Skeletal muscle tissue (tissue), 4 donors: ENCODE measurements around the gene RAD9B. TPM values are rescaled to one million over a fixed set of nuclear protein-coding genes. Genes with fewer than 3 reads are reported as not detected.
A peak's percentile ranks its signal among the peaks of the same experiment; 100 is the strongest.
"Not testable (repeated sequence)": the region's sequence is repeated elsewhere in the genome, so short reads cannot be mapped to it uniquely, and the experiment has no call there.

Experiments
- H3K27ac ChIP-seq: one replicate; pipeline ENCODE4 v1.7.0; 2013; ENCODE audit warnings: mild to moderate bottlenecking, low read depth, low read length, inconsistent platforms
- H3K27me3 ChIP-seq, 3 donors: one replicate each; pipeline ENCODE4 v1.7.0; 2013; ENCODE audit warnings: low read length in 3 of 3; ENCODE audit not compliant: control insufficient read depth in 3 of 3, insufficient read depth in 3 of 3
- H3K36me3 ChIP-seq, 3 donors: one replicate each; pipeline ENCODE4 v1.7.0; 2013; ENCODE audit warnings: low read length in 3 of 3; ENCODE audit not compliant: control insufficient read depth in 3 of 3, insufficient read depth in 3 of 3
- H3K4me1 ChIP-seq, 3 donors: one replicate each; pipeline ENCODE4 v1.7.0; 2013; ENCODE audit warnings: low read length in 3 of 3, mild to moderate bottlenecking in 3 of 3; ENCODE audit not compliant: control insufficient read depth in 3 of 3, insufficient read depth in 3 of 3
- H3K4me3 ChIP-seq, 3 donors: one replicate each; pipeline ENCODE4 v1.7.0; 2013; ENCODE audit warnings: low read length in 3 of 3
- H3K9ac ChIP-seq, 3 donors: one replicate each; pipeline ENCODE4 v1.7.0; 2013; ENCODE audit warnings: low read length in 3 of 3, mild to moderate bottlenecking in 3 of 3, moderate library complexity in 2 of 3, low read depth in 1 of 3
- H3K9me3 ChIP-seq, 3 donors: one replicate each; pipeline ENCODE4 v1.7.0; 2013; ENCODE audit warnings: low read length in 3 of 3; ENCODE audit not compliant: control insufficient read depth in 3 of 3
- total RNA-seq: library from RNA; depleted of rRNA; stranded (reverse); fragments of >200 nt; gene quantifications from one replicate; pipeline ENCODE4 v1.2.3, GENCODE V29; 2014
- donor health status: Osteomylitis.

Gene RAD9B
- total RNA-seq, 1 donor from 2014 or later: 1.6 TPM

GRCh38 chr12:110475426-110475825 is 26.7 kb upstream of the RAD9B start:
- H3K9ac ChIP-seq: no peak overlapping the region
- H3K4me3 ChIP-seq: no peak overlapping the region
- H3K27ac ChIP-seq: no peak overlapping the region
- H3K27me3 ChIP-seq: no peaks in the 10 kb centered on the region
- H3K4me1 ChIP-seq: no peaks in the 10 kb centered on the region
- H3K36me3 ChIP-seq: no peaks in the 10 kb centered on the region
- no peaks in the 10 kb centered on the region for H3K9me3 ChIP-seq

GRCh38 chr12:110498984-110499706 is 3.0 kb upstream of the RAD9B start:
- peak overlapping the region in 1 of 3 donors; percentile 20 for H3K9ac ChIP-seq
- no peak overlapping the region for H3K4me3 ChIP-seq
- no peaks in the 10 kb centered on the region for H3K27me3 ChIP-seq
- H3K27ac ChIP-seq: no peak overlapping the region
- no peaks in the 10 kb centered on the region for H3K9me3 ChIP-seq
- H3K4me1 ChIP-seq: peaks cover 16 to 27% (median 26%) of the 10 kb centered on the region in 3 donors
- H3K36me3 ChIP-seq: peaks cover 0 to 14% (median 5%) of the 10 kb centered on the region in 3 donors

DNA sequence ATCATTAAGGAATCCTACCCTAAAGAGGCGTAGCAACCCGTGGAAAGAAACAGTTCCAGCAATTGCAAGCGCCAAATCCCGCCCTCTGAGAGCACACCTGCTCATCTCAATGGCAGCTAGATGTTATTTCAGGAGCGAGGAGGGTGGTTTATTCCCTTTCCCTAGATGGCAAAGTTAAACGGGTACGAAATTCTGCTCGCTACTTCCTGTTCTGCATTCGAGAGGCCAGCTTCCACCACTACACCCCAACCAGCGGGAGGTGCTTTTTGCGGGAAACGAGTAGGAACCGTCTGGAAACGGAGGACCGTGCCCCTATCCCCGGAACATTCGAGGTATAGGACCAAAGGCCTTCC is 756 bp upstream of the RAD9B start:
- H3K27me3 ChIP-seq: no peaks in the 10 kb centered on the region
- H3K36me3 ChIP-seq: peaks cover 0 to 5% (median 0%) of the 10 kb centered on the region in 3 donors
- H3K9ac ChIP-seq: peak overlapping the region; percentile 92 to 99 (median 98)
- peak overlapping the region; percentile 94 for H3K27ac ChIP-seq
- H3K9me3 ChIP-seq: no peaks in the 10 kb centered on the region
- H3K4me3 ChIP-seq: peak overlapping the region; percentile 94 to 98 (median 96)
- H3K4me1 ChIP-seq: peaks cover 16 to 27% (median 26%) of the 10 kb centered on the region in 3 donors

GRCh38 chr12:110503432-110503831 is 1.3 kb downstream of the RAD9B start:
- Histone ChIP-seq H3K4me1 (peaks cover 14 to 27% (median 23%) of the 10 kb centered on the region in 3 donors), H3K36me3 (peaks cover 0 to 5% (median 0%) of the 10 kb centered on the region in 3 donors), H3K9ac (no peak overlapping the region), H3K27ac (no peak overlapping the region), H3K27me3 (no peaks in the 10 kb centered on the region), H3K4me3 (no peak overlapping the region), H3K9me3 (no peaks in the 10 kb centered on the region)

DNA sequence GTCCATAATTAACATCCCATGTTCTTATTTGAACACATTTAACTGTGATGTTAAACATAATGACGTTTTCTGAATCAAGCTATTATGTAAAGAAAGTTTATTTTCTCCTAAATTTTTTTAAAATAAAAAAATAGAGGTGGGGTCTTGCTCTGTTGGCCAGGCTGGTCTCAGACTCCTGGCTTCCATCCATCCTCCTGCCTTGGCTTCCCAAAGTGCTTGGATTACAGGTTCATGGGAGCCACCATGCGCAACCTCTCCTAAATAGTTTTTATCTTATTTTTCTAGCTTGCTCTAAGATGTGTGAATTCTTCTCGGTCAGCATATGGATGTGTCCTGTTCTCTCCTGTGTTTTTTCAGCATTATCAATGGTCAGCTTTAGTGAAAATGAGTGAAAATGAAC is 3.2 kb downstream of the RAD9B start:
- H3K4me1 ChIP-seq: peaks cover 12 to 18% (median 15%) of the 10 kb centered on the region in 3 donors
- H3K4me3 ChIP-seq: no peak overlapping the region
- H3K27me3 ChIP-seq: no peaks in the 10 kb centered on the region
- no peaks in the 10 kb centered on the region for H3K9me3 ChIP-seq
- H3K27ac ChIP-seq: no peak overlapping the region
- H3K36me3 ChIP-seq: peaks cover 0 to 5% (median 0%) of the 10 kb centered on the region in 3 donors
- no peak overlapping the region for H3K9ac ChIP-seq

DNA sequence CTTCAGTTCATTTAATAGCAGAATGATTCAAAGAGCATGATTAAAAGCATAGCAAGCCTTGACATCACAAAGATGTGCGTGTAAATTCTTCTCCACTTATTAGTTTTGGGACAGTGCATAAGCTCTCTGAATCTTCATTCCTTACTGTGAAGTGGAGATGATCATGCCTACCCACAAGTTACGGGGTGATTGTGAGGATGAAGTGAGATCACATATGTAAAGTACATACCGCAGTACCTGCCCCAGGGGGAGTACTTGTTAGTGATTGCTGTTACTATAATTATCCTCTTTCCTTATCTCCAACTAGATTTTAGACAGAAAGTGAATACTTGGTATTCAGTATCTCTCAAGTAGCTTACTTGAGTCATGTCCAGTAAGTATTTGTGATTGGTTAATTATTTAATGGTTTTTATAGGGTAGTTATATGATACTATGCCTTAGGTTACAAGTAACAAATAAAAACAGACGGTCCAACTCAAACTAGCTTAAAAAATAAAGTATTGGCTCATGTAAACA is 6.0 kb downstream of the RAD9B start:
- Histone ChIP-seq H3K4me1 (no peaks in the 10 kb centered on the region), H3K27ac (no peak overlapping the region), H3K4me3 (no peak overlapping the region), H3K36me3 (no peaks in the 10 kb centered on the region), H3K9ac (no peak overlapping the region), H3K9me3 (no peaks in the 10 kb centered on the region), H3K27me3 (no peaks in the 10 kb centered on the region)

DNA sequence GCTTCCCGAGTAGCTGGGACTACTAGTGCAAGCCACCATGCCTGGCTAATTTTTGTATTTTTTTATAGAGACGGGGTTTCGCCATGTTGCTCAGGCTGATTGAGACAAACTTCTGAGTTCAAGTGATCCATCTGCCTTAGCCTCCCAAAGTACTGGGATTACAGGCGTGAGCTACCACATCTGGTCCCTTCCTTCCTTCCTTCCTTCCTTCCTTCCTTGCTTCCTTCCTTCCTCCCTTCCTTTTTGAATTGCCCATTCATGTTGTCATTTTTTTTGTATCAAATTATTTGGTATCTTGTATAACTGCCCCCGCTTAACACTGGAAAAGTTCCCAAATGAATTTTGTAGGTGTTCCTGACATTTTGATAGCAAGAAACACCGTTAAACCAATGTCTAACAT is 11.7 kb downstream of the RAD9B start:
- Histone ChIP-seq H3K36me3 (no peaks in the 10 kb centered on the region), H3K4me3 (no peak overlapping the region), H3K27me3 (no peaks in the 10 kb centered on the region)

GRCh38 chr12:110514363-110514762 is 12.2 kb downstream of the RAD9B start:
- no peaks in the 10 kb centered on the region for H3K4me1 ChIP-seq
- no peak overlapping the region for H3K4me3 ChIP-seq
- no peak overlapping the region for H3K27ac ChIP-seq
- no peaks in the 10 kb centered on the region for H3K9me3 ChIP-seq
- no peaks in the 10 kb centered on the region for H3K27me3 ChIP-seq
- no peaks in the 10 kb centered on the region for H3K36me3 ChIP-seq
- H3K9ac ChIP-seq: no peak overlapping the region

More for the DNA sequence above, 11.7 kb downstream of the RAD9B start:
- Histone ChIP-seq H3K27ac (no peak overlapping the region), H3K9ac (no peak overlapping the region), H3K9me3 (no peaks in the 10 kb centered on the region), H3K4me1 (no peaks in the 10 kb centered on the region)

- no peaks in the 10 kb centered on the region for H3K9me3 ChIP-seq
- no peak overlapping the region for H3K27ac ChIP-seq
- H3K9ac ChIP-seq: no peak overlapping the region
- no peaks in the 10 kb centered on the region for H3K27me3 ChIP-seq
- no peaks in the 10 kb centered on the region for H3K4me1 ChIP-seq
- no peaks in the 10 kb centered on the region for H3K36me3 ChIP-seq
- no peak overlapping the region for H3K4me3 ChIP-seq
Measured at GRCh38 chr12:110516995-110517394, 14.9 kb downstream of the RAD9B start.

DNA sequence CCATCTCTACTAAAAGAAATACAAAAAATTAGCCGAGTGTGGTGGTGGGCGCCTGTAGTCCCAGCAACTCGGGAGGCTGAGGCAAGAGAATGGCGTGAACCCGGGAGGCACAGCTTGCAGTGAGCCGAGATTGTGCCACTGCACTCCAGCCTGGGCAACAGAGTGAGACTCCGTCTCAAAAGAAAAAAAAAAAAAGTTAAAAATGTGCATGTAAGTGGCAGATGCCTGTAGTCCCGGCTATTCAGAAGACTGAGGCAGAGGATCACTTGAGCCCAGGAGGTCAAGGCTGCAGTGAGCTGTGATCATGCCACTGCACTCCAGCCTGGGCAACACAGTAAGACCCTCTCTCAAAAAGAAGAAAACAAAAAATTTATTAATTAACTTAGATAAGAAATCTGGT is 15.9 kb downstream of the RAD9B start:
- not testable (repeated sequence) for H3K27me3 ChIP-seq, H3K4me3 ChIP-seq, H3K4me1 ChIP-seq, H3K9ac ChIP-seq, H3K9me3 ChIP-seq, H3K36me3 ChIP-seq, H3K27ac ChIP-seq
